GM10266 (cell line): Measurements from ENCODE around the gene HIGD2B.

Source experiments
- DNase-seq: peaks from one replicate; pipeline ENCODE4 v3.0.0; 2012; ENCODE audit errors: extremely low spot score
- TF ChIP-seq, protein P1 (sequence below): IDR thresholded peaks from 2 replicates; pipeline ENCODE4 v1.5.1; 2012; ENCODE audit warnings: mild to moderate bottlenecking, low read depth; ENCODE audit not compliant: control insufficient read depth, insufficient read depth; ENCODE audit errors: missing control alignments

HIGD2B gene

GRCh38 chr15:72698938-72699337 lies 13.0 kb upstream of the HIGD2B start:
- no peak for DNase-seq
- TF ChIP-seq, protein P1, sequence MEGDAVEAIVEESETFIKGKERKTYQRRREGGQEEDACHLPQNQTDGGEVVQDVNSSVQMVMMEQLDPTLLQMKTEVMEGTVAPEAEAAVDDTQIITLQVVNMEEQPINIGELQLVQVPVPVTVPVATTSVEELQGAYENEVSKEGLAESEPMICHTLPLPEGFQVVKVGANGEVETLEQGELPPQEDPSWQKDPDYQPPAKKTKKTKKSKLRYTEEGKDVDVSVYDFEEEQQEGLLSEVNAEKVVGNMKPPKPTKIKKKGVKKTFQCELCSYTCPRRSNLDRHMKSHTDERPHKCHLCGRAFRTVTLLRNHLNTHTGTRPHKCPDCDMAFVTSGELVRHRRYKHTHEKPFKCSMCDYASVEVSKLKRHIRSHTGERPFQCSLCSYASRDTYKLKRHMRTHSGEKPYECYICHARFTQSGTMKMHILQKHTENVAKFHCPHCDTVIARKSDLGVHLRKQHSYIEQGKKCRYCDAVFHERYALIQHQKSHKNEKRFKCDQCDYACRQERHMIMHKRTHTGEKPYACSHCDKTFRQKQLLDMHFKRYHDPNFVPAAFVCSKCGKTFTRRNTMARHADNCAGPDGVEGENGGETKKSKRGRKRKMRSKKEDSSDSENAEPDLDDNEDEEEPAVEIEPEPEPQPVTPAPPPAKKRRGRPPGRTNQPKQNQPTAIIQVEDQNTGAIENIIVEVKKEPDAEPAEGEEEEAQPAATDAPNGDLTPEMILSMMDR: no peak

DNA sequence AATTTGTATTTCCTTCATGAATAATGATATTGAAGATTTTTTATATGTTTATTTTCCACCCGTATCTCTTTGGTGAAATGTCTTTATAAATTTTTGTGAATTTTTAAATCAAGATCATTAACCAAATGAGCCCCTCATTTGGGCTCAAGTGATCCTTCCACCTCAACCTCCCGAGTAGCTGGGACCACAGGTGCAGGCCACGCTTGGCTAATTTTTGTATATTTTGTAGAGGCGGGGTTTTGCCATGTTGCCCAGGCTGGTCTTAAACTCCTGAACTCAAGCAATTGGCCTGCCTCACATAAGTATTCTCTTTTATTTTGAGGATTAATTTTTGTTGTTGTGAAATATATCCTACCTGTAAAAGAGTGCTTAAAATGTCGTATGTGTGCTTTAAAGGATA lies 5.0 kb upstream of the HIGD2B start:
- DNase-seq: no peak
- TF ChIP-seq, protein P1: no peak

GRCh38 chr15:72688697-72689096 lies 2.7 kb upstream of the HIGD2B start:
- TF ChIP-seq, protein P1: no peak
- DNase-seq: no peak

DNA sequence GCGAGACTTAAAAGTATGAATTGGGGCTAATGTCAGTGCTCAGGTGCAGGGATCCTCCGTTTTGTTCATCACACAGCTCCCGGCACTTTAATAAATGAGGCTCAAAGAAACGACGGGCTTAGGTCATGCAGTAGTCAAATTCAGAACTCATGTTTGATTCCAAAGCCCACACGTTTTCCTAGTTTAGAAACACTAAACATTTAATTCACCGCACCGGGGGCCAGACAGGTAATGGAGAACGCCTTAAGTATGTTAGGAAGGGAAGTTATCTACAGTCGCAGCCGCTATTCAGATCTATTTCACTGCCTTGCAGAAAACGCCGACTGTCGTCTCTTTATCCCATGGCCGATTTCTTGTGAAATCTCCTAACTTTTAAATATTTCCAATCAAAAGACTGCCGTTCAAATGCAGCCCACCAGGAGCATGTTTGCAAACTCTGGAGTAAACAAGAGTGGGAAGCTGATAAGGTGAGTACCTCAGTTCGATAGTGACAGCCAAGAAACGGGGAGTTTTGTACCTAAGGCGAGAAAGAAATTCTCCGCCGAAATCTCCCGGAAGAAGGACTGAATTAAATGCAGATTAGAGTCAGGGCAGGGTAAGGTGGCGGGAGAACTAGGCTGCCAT lies 569 bp downstream of the HIGD2B start:
- DNase-seq: peak; percentile 10
- TF ChIP-seq, protein P1: no peak

DNA sequence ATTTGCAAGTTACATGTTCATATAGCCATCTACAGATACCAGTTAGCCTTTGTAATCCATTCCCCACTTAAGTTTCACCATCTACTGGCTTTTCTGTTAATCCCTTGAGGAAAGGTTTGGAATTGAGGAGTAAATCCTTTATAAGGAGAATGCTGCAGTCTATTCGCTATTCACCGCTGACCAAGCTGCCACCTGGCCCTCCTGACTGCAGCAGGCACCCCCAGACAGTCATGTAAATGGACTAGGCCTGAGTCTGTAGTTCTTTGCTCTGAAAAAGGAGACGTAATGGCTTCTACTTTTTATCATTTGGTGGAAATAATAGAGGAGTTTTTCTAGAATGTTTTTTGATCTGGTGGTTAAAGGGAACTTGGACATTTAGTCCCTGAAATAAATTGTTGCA lies 3.2 kb downstream of the HIGD2B start:
- no peak for DNase-seq
- TF ChIP-seq, protein P1: no peak

DNA sequence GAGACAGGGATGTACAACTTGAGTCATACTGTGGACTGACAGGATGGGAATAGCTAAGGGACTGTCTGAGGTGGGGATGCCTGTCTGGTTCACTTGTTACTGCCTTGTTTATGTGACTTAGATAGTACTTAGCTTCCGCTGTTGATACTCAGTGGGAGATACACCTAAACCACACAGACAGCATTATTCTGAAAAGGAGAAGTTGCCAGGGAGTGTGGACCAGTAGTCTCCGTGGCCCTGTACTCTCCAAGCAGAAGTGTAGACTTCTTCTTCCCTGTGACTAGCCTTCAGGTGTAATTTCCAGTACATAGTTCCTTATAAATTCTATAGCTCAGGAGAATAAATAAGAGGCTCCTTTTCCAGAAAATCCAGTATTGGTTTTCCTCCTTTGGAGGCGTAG lies 5.1 kb downstream of the HIGD2B start:
- TF ChIP-seq, protein P1: no peak
- no peak for DNase-seq

DNA sequence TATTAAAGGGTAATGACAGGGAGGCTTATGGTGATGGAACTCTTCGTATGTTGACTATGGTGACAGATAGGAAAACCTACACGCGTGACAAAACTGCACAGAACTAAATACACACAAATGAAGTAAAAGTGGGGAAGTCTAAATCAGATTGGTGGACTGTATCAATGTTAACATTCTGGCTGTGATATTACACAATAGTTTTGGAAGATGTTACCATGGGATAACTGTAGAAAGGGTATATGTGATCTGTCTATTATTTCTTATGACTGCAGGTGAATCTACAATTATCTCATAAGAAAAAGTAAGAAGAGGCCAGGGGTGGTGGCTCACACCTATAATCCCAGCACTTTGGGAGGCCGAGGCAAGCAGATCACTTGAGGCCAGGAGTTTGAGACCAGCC lies 9.1 kb downstream of the HIGD2B start:
- TF ChIP-seq, protein P1: no peak
- no peak for DNase-seq
